GM12864 (cell line): ENCODE measurements around the gene DCLK1.

Source experiments
- DNase-seq: peaks from one replicate; pipeline ENCODE4 v3.0.0-alpha.2; 2011; ENCODE audit warnings: low read depth
- H3K4me3 ChIP-seq: 2 replicates; pipeline ENCODE4 v1.5.1; 2011; ENCODE audit warnings: mild to moderate bottlenecking, low read depth, low read length, control low read depth
- CTCF ChIP-seq: IDR thresholded peaks from 2 replicates; pipeline ENCODE4 v1.5.1; 2011; ENCODE audit warnings: low read depth, mild to moderate bottlenecking, moderate library complexity, low read length, control low read depth, inconsistent platforms; ENCODE audit errors: missing control alignments

The DCLK1 gene

GRCh38 chr13:36125841-36126240 lies 5.3 kb downstream of the DCLK1 start:
- no peak overlapping the region for H3K4me3 ChIP-seq
- no peak for TF ChIP-seq CTCF
- DNase-seq = no peak

GRCh38 chr13:36124236-36124822 lies 6.9 kb downstream of the DCLK1 start:
- no peak overlapping the region for H3K4me3 ChIP-seq
- no peak for DNase-seq
- no peak for TF ChIP-seq CTCF

DNA sequence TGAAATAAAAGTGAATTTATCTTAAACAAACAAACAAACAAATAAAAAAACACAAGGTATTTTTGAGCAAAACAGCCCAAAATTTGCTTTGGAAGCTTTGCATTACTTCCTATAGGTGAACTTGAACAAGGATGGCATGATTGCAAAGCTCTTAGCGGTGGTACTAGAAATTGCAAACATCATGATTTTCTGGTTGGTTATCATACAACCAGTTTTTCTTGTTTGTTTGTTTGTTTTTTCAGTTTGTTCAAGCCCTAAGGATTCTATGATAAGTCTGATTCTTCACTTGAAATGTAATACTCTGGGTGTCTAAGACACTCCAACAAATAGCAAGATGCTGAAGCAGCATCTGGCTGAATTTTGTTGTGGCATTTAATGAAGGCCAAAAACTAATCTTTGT lies 15.9 kb downstream of the DCLK1 start:
- TF ChIP-seq CTCF = no peak
- no peak overlapping the region for H3K4me3 ChIP-seq
- DNase-seq = no peak

DNA sequence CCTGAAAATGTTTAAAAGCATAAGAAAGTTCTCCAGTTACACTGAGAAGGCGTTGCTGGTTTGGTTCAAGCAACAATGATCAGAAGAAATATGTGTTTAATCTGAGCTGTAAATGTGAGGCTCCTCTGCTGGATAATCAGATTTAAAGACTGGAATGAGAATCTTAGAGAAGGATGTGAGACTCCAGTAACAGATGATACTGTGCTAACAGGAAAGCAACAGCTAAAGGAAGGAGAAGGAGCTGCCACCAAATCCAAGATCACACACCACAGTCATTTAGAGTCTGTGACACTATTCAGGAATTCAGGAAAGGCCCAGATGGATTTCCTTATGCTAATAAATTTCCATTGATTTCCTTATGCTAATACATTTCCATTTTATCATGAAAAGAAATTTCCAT lies 16.9 kb downstream of the DCLK1 start:
- DNase-seq = no peak
- TF ChIP-seq CTCF = no peak
- H3K4me3 ChIP-seq = no peak overlapping the region

DNA sequence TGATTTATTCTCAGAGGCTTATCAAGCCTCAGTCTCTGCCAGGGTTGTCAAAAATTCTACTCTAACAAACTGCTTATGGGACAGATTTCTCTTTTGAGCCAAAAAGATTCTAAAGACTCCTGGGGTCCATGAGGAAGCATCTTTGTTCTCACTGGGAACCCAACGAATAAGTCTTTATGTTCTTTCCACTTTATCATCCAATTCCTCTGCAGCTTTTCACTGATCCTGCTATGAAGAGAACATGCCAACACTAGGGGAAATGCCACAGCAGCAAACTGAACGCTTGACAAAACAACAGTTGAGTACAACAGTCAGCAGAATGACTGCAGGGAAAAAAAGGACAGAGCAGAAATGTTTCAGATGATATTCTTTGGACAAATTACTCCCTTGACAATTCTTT lies 22.2 kb downstream of the DCLK1 start:
- TF ChIP-seq CTCF = no peak
- H3K4me3 ChIP-seq = no peak overlapping the region
- no peak for DNase-seq

- TF ChIP-seq CTCF = no peak
- no peak for DNase-seq
- H3K4me3 ChIP-seq = no peak overlapping the region
Observed at GRCh38 chr13:36108342-36108741, 22.8 kb downstream of the DCLK1 start.

- no peak for TF ChIP-seq CTCF
- DNase-seq = no peak
- no peak overlapping the region for H3K4me3 ChIP-seq
Observed at GRCh38 chr13:36107521-36107920, 23.7 kb downstream of the DCLK1 start.
